Measurements from ENCODE around the gene BRAF.
"Not testable (repeated sequence)": the region's sequence is repeated elsewhere in the genome, so short reads cannot be mapped to it uniquely, and the experiment has no call there.

Gene BRAF

DNA sequence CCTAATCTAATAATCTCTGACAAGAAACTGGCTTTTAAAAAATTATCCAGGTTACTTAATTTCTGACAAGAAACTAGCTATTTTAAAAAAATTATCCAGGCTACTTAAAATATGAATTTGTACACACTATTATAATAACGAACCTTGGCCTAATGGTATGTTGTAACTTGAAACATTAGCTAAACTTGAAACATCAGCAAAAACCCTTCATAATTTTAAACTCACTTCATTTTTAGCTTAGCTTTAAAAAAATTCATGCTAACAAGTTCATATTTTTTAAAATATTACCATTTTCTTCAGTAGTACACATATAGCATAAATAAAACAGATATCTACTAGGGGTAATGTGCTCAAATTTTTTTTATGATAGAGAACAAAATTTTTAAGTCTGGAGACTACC, 35.6 kb downstream of the BRAF start:
- Histone ChIP-seq H3K9ac (ENCODE audit: insufficient read length, low read depth) (no peak overlapping the region), H3K4me3 (ENCODE audit: insufficient read length, low read depth) (no peak overlapping the region), H3K27me3 (ENCODE audit: insufficient read depth, insufficient read length) (no peaks in the 10 kb centered on the region), H3K4me1 (ENCODE audit: insufficient read depth, insufficient read length) (no peaks in the 10 kb centered on the region), H3K36me3 (ENCODE audit: insufficient read depth, insufficient read length, low read length) (no peaks in the 10 kb centered on the region), H3K9me3 (ENCODE audit: insufficient read depth, low read length) (no peaks in the 10 kb centered on the region)
- DNase-seq (ENCODE audit: low read depth, low spot score), result no peak
- TF ChIP-seq YY1 (IDR thresholded peaks at IDR 0.05; ENCODE audit: insufficient read depth, insufficient read length), result no peak
- no peak for TF ChIP-seq ZNF274 (IDR thresholded peaks at IDR 0.05; ENCODE audit: low read depth, low read length)

DNA sequence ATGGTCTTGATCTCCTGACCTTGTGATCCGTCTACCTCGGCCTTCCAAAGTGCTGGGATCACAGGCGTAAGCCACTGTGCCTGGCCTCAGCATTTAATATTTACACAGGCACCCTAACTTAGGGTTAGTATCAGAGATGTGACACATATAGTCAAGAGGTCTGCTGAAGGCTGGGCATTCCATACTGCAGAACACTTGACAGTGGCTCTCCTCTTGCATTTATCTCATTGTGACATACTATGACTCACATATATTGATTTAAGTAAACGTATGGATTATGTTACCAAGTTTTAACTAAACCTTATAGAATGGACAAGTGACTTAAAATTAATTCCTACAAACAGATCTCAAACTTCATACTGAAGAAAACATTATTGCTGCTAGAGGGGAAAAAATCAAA, 36.6 kb downstream of the BRAF start:
- no peaks in the 10 kb centered on the region for H3K36me3 ChIP-seq (ENCODE audit: insufficient read depth, insufficient read length, low read length)
- H3K9ac ChIP-seq (ENCODE audit: insufficient read length, low read depth), result no peak overlapping the region
- no peaks in the 10 kb centered on the region for H3K27me3 ChIP-seq (ENCODE audit: insufficient read depth, insufficient read length)
- no peaks in the 10 kb centered on the region for H3K9me3 ChIP-seq (ENCODE audit: insufficient read depth, low read length)
- TF ChIP-seq YY1 (IDR thresholded peaks at IDR 0.05; ENCODE audit: insufficient read depth, insufficient read length) (no peak), SUZ12 (IDR thresholded peaks at IDR 0.05; ENCODE audit: extremely low read depth, insufficient read depth, insufficient read length) (no peak)
- H3K4me1 ChIP-seq (ENCODE audit: insufficient read depth, insufficient read length), result no peaks in the 10 kb centered on the region
- no peak overlapping the region for H3K4me3 ChIP-seq (ENCODE audit: insufficient read length, low read depth)
- no peak for DNase-seq (ENCODE audit: low read depth, low spot score)

DNA sequence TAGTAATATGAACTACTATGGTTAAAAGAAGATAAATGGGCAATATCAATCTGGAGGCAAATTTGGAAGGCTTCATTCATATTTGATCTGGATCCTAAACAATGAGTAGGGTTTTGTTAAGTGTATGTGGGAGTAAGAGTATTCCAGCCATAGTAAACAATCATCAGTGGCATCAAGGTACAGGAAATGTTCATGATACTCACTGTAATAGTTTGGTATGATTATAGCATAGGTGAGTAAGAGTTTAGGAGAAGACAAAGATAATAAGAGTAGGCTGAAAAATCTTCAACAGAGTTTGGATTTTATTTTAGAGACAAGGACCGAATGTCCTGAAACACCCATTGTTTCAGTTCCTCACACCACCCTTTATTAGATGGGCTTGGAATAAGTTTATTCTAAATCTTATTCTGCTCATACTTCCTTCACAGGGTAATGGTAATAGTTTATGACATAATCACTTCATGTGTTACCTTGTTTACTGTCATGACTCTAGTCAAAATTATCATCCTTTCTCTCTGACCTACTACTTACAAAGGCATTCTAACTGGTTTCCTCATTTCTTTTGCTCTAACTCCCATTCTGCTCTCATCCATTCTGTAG, 38.9 kb downstream of the BRAF start:
- Histone ChIP-seq H3K9me3 (ENCODE audit: insufficient read depth, low read length) (no peaks in the 10 kb centered on the region), H3K9ac (ENCODE audit: insufficient read length, low read depth) (no peak overlapping the region), H3K4me3 (ENCODE audit: insufficient read length, low read depth) (no peak overlapping the region), H3K27me3 (ENCODE audit: insufficient read depth, insufficient read length) (no peaks in the 10 kb centered on the region), H3K4me1 (ENCODE audit: insufficient read depth, insufficient read length) (no peaks in the 10 kb centered on the region), H3K36me3 (ENCODE audit: insufficient read depth, insufficient read length, low read length) (no peaks in the 10 kb centered on the region)
- no peak for DNase-seq (ENCODE audit: low read depth, low spot score)
- TF ChIP-seq SUZ12 (IDR thresholded peaks at IDR 0.05; ENCODE audit: extremely low read depth, insufficient read depth, insufficient read length) (no peak), YY1 (IDR thresholded peaks at IDR 0.05; ENCODE audit: insufficient read depth, insufficient read length) (no peak), ZNF274 (IDR thresholded peaks at IDR 0.05; ENCODE audit: low read depth, low read length) (no peak)

DNA sequence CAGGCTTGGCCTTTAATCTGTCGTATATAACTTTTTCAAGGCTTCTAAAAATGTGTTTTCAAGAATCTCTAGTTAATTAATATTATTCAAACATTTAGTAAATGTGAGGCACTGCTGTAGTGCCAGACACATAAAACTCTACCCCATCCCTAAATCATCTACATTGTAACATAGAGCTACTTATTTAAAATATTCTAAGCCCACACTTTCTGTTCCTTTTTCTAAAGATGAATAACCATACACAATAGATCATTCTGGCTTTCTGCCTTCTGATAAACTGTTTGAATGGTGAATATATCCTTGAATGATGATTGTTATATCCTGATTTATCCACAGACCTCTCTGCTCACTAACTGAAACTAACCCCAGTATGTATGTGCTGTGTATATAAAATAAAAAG, 41.4 kb downstream of the BRAF start:
- Histone ChIP-seq H3K27me3 (ENCODE audit: insufficient read depth, insufficient read length) (no peaks in the 10 kb centered on the region), H3K4me1 (ENCODE audit: insufficient read depth, insufficient read length) (no peaks in the 10 kb centered on the region), H3K9ac (ENCODE audit: insufficient read length, low read depth) (no peak overlapping the region), H3K36me3 (ENCODE audit: insufficient read depth, insufficient read length, low read length) (no peaks in the 10 kb centered on the region), H3K4me3 (ENCODE audit: insufficient read length, low read depth) (no peak overlapping the region), H3K9me3 (ENCODE audit: insufficient read depth, low read length) (no peaks in the 10 kb centered on the region)
- no peak for TF ChIP-seq YY1 (IDR thresholded peaks at IDR 0.05; ENCODE audit: insufficient read depth, insufficient read length)
- TF ChIP-seq ZNF274 (IDR thresholded peaks at IDR 0.05; ENCODE audit: low read depth, low read length), result no peak
- no peak for TF ChIP-seq SUZ12 (IDR thresholded peaks at IDR 0.05; ENCODE audit: extremely low read depth, insufficient read depth, insufficient read length)
- DNase-seq (ENCODE audit: low read depth, low spot score), result no peak

DNA sequence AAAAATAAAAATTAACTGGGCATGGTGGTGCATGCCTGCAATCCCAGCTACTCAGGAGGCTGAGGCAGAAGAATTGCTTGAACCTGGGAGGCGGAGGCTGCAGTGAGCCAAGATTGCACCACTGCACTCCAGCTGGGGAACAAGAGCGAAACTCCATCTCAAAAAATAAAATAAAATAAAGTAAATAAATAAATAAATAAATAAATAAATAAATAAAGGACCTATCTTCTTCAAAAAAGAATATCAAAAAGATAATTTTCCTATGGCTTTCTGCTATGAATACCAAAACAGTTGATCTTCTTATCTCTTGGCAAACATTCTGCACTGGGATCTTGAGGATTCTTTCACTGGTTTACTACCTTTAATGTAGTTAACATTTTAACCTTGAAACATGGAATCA, 41.9 kb downstream of the BRAF start:
- H3K9ac ChIP-seq (ENCODE audit: insufficient read length, low read depth); H3K4me3 ChIP-seq (ENCODE audit: insufficient read length, low read depth); H3K36me3 ChIP-seq (ENCODE audit: insufficient read depth, insufficient read length, low read length); DNase-seq (ENCODE audit: low read depth, low spot score); H3K4me1 ChIP-seq (ENCODE audit: insufficient read depth, insufficient read length); H3K9me3 ChIP-seq (ENCODE audit: insufficient read depth, low read length); H3K27me3 ChIP-seq (ENCODE audit: insufficient read depth, insufficient read length): not testable (repeated sequence)

DNA sequence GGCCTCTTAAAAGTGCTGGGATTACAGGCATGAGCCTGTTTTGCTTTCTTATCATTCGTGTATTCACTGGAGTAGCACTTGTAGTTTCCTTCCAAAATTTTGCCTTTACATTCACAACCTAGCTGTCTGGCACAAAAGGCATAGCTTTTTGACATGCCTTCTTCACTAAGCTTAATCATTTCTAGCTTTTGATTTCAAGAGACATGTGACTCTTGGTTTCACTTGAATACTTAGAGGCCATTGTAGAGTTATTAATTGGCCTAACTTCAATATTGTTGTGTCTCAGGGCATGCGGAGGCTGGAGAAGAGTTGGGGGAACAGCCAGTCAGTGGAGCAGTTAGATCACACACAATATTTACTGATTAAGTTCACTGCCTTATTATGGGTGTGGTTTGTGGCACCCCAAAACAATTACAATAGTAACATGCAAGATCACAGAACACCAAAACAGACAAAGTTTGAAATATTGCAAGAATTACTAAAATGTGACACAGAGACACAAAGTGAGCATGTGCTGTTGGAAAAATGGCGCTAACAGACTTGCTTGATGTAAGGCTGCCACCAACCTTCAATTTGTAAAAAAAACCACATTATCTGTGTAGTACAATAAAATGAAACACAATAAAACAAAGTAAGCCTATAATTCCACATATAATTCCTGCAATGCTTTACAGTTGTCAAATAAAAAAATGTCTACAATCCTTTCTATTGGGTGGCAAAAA, 43.1 kb downstream of the BRAF start:
- H3K27me3 ChIP-seq (ENCODE audit: insufficient read depth, insufficient read length), result no peaks in the 10 kb centered on the region

DNA sequence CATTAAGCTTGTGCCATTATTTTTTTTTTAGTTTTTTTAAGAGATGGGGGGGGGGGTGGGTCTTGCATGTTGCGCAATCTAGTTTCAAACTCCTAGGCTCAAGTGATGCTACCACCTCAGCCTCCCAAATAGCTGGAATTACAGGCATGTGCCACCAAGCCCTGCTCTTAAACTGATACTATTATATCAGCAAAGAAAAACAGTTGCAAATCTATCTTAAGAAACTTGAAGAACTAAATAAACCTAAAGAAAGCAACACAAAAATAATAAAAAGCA, 47.5 kb downstream of the BRAF start:
- no peaks in the 10 kb centered on the region for H3K36me3 ChIP-seq (ENCODE audit: insufficient read depth, insufficient read length, low read length)

More for the DNA sequence above, 43.1 kb downstream of the BRAF start:
- H3K9ac ChIP-seq (ENCODE audit: insufficient read length, low read depth), result no peak overlapping the region
- no peak for DNase-seq (ENCODE audit: low read depth, low spot score)
- H3K36me3 ChIP-seq (ENCODE audit: insufficient read depth, insufficient read length, low read length), result no peaks in the 10 kb centered on the region
- no peaks in the 10 kb centered on the region for H3K4me1 ChIP-seq (ENCODE audit: insufficient read depth, insufficient read length)
- H3K4me3 ChIP-seq (ENCODE audit: insufficient read length, low read depth), result no peak overlapping the region
- no peaks in the 10 kb centered on the region for H3K9me3 ChIP-seq (ENCODE audit: insufficient read depth, low read length)
- no peak for TF ChIP-seq SUZ12 (IDR thresholded peaks at IDR 0.05; ENCODE audit: extremely low read depth, insufficient read depth, insufficient read length)
- TF ChIP-seq YY1 (IDR thresholded peaks at IDR 0.05; ENCODE audit: insufficient read depth, insufficient read length), result no peak
- no peak for TF ChIP-seq ZNF274 (IDR thresholded peaks at IDR 0.05; ENCODE audit: low read depth, low read length)

More for the DNA sequence above, 47.5 kb downstream of the BRAF start:
- Histone ChIP-seq H3K9ac (ENCODE audit: insufficient read length, low read depth) (no peak overlapping the region), H3K4me1 (ENCODE audit: insufficient read depth, insufficient read length) (no peaks in the 10 kb centered on the region), H3K4me3 (ENCODE audit: insufficient read length, low read depth) (no peak overlapping the region), H3K27me3 (ENCODE audit: insufficient read depth, insufficient read length) (no peaks in the 10 kb centered on the region), H3K9me3 (ENCODE audit: insufficient read depth, low read length) (no peaks in the 10 kb centered on the region)
- DNase-seq (ENCODE audit: low read depth, low spot score), result no peak
- TF ChIP-seq ZNF274 (IDR thresholded peaks at IDR 0.05; ENCODE audit: low read depth, low read length) (no peak), SUZ12 (IDR thresholded peaks at IDR 0.05; ENCODE audit: extremely low read depth, insufficient read depth, insufficient read length) (no peak), YY1 (IDR thresholded peaks at IDR 0.05; ENCODE audit: insufficient read depth, insufficient read length) (no peak)
